ENCODE results near the gene BUB1.
"Not testable (repeated sequence)": the region's sequence is repeated elsewhere in the genome, so short reads cannot be mapped to it uniquely, and the experiment has no call there.

BUB1 gene

GRCh38 chr2:110602139-110602538 is 75.7 kb downstream of the BUB1 start:
- DNase-seq (ENCODE audit: low read depth) = not testable (repeated sequence)

- DNase-seq (ENCODE audit: low read depth) = not testable (repeated sequence)
Observed at GRCh38 chr2:110591973-110592372, 85.9 kb downstream of the BUB1 start.

GRCh38 chr2:110589677-110590330 is 88.1 kb downstream of the BUB1 start:
- DNase-seq (ENCODE audit: low read depth) = not testable (repeated sequence)

DNA sequence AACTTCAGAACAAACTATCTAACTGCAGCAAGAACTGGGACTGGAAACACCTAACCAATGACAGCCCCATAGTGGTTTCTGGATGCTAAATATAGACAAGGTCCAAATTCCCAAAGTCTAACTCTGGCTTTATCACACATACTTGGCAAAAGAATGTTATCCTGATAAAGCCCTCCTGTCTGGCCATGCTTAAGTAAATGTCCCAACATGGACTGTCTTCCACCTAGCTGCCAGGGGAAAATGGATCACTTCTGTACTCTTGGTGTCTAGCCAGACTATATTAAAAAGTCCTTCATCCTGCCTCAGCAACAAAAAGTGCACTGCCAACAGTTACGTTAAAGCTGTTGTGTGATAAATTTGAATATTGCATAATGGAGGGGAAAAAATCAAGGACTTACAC is 89.3 kb downstream of the BUB1 start:
- DNase-seq (ENCODE audit: low read depth) = not testable (repeated sequence)
